Loucy (cell line): Measurements from ENCODE around the gene WFDC8.

Experiments
- H2AFZ ChIP-seq: fragments of 200-600 bp; sonication (generic); 2 replicates; pipeline ENCODE4 v1.6.0; 2016; ENCODE audit warnings: antibody characterized with exemption, mild to moderate bottlenecking, low read length, moderate library complexity
- H3F3A ChIP-seq: fragments of 200-600 bp; 2 replicates; pipeline ENCODE4 v1.6.0; 2016; ENCODE audit warnings: antibody characterized with exemption, low read depth, mild to moderate bottlenecking
- H3K27me3 ChIP-seq: fragments of 200-600 bp; sonication (generic); 2 replicates; pipeline ENCODE4 v1.6.1; 2014; ENCODE audit warnings: low read length, mild to moderate bottlenecking; ENCODE audit not compliant: insufficient read depth, poor library complexity, severe bottlenecking
- H3K36me3 ChIP-seq: fragments of 200-600 bp; sonication (generic); 2 replicates; pipeline ENCODE4 v1.6.1; 2016; ENCODE audit warnings: low read length; ENCODE audit not compliant: insufficient read depth
- H3K4me1 ChIP-seq: fragments of 200-600 bp; sonication (generic); 2 replicates; pipeline ENCODE4 v1.5.1; 2014; ENCODE audit warnings: low read length, mild to moderate bottlenecking; ENCODE audit not compliant: insufficient read depth, poor library complexity, severe bottlenecking
- H3K4me2 ChIP-seq: fragments of 200-600 bp; sonication (generic); 2 replicates; pipeline ENCODE4 v1.6.0; 2014; ENCODE audit warnings: antibody characterized with exemption, low read length, low read depth, mild to moderate bottlenecking; ENCODE audit not compliant: poor library complexity, severe bottlenecking
- H3K4me3 ChIP-seq: fragments of 200-600 bp; sonication (generic); 2 replicates; pipeline ENCODE4 v1.5.1; 2014; ENCODE audit warnings: low read length, mild to moderate bottlenecking, mixed read lengths; ENCODE audit not compliant: poor library complexity, severe bottlenecking
- H3K79me2 ChIP-seq: fragments of 200-600 bp; sonication (generic); 2 replicates; pipeline ENCODE4 v1.6.1; 2014; ENCODE audit warnings: low read length; ENCODE audit not compliant: insufficient read depth
- H3K9ac ChIP-seq: fragments of 200-600 bp; sonication (generic); 2 replicates; pipeline ENCODE4 v1.6.0; 2014; ENCODE audit warnings: mild to moderate bottlenecking, low read depth, low read length, moderate library complexity; ENCODE audit not compliant: poor library complexity, severe bottlenecking
- H3K9me2 ChIP-seq: fragments of 200-600 bp; sonication (generic); replicated peaks from 2 replicates; pipeline ENCODE4 v1.6.1; 2016; ENCODE audit warnings: low read depth, low read length, mixed read lengths
- H3K9me3 ChIP-seq: fragments of 200-600 bp; sonication (generic); 2 replicates; pipeline ENCODE4 v1.6.1; 2014; ENCODE audit warnings: mild to moderate bottlenecking, antibody characterized with exemption, low read length, low read depth; ENCODE audit not compliant: insufficient read depth
- H4K20me1 ChIP-seq: fragments of 200-600 bp; sonication (generic); 2 replicates; pipeline ENCODE4 v1.6.0; 2014; ENCODE audit warnings: antibody characterized with exemption, low read length, mild to moderate bottlenecking; ENCODE audit not compliant: insufficient read depth, poor library complexity, severe bottlenecking
- CTCF ChIP-seq: fragments of 200-600 bp; sonication (generic); conservative IDR thresholded peaks from 2 replicates; pipeline ENCODE4 v1.5.1; 2014; ENCODE audit warnings: mild to moderate bottlenecking, antibody characterized with exemption, low read length
- EZH2phosphoT487 ChIP-seq: fragments of 200-600 bp; IDR thresholded peaks from 2 replicates; pipeline ENCODE4 v1.6.1; 2018; ENCODE audit warnings: antibody characterized with exemption, mild to moderate bottlenecking, moderate library complexity, borderline replicate concordance

The WFDC8 gene

GRCh38 chr20:45545351-45545750 lies 33.7 kb downstream of the WFDC8 start:
- Histone ChIP-seq H3K9me2 (no peaks in the 10 kb centered on the region), H3K9me3 (no peaks in the 10 kb centered on the region), H3K79me2 (no peaks in the 10 kb centered on the region), H4K20me1 (no peaks in the 10 kb centered on the region), H3K4me1 (no peaks in the 10 kb centered on the region), H3K27me3 (no peaks in the 10 kb centered on the region), H3K4me2 (no peak overlapping the region), H3K4me3 (no peak overlapping the region), H2AFZ (no peak overlapping the region), H3K9ac (no peak overlapping the region), H3F3A (no peaks in the 10 kb centered on the region), H3K36me3 (no peaks in the 10 kb centered on the region)
- no peak for TF ChIP-seq EZH2phosphoT487
- no peak for TF ChIP-seq CTCF

- Histone ChIP-seq H4K20me1 (no peaks in the 10 kb centered on the region), H3K36me3 (no peaks in the 10 kb centered on the region), H3K9ac (no peak within 1 kb of the TSS), H3K9me3 (no peaks in the 10 kb centered on the region), H3K4me1 (no peaks in the 10 kb centered on the region), H3K4me2 (no peak within 1 kb of the TSS), H3K9me2 (no peaks in the 10 kb centered on the region), H3K79me2 (no peaks in the 10 kb centered on the region), H3K4me3 (no peak within 1 kb of the TSS), H3F3A (no peaks in the 10 kb centered on the region), H3K27me3 (no peaks in the 10 kb centered on the region), H2AFZ (no peak within 1 kb of the TSS)
- TF ChIP-seq CTCF (no peak), EZH2phosphoT487 (no peak)
Observed at GRCh38 chr20:45539382-45539781, 39.7 kb downstream of the WFDC8 start, which contains the start of gene WFDC6. Gene WFDC6, minus strand, starts transcription at chr20:45539482. Its CDS starts 75 bp downstream, at chr20:45539407.

GRCh38 chr20:45538209-45538799 lies 40.8 kb downstream of the WFDC8 start:
- H3K4me1 ChIP-seq, result no peaks in the 10 kb centered on the region
- no peak overlapping the region for H3K4me2 ChIP-seq
- no peaks in the 10 kb centered on the region for H3K9me2 ChIP-seq
- no peaks in the 10 kb centered on the region for H3K9me3 ChIP-seq
- no peaks in the 10 kb centered on the region for H3F3A ChIP-seq
- TF ChIP-seq CTCF (no peak; the same call in 1 of the 2 replicates), EZH2phosphoT487 (no peak)
- H4K20me1 ChIP-seq, result no peaks in the 10 kb centered on the region
- H3K4me3 ChIP-seq, result no peak overlapping the region
- no peaks in the 10 kb centered on the region for H3K79me2 ChIP-seq
- no peak overlapping the region for H2AFZ ChIP-seq
- no peak overlapping the region for H3K9ac ChIP-seq
- no peaks in the 10 kb centered on the region for H3K27me3 ChIP-seq
- no peaks in the 10 kb centered on the region for H3K36me3 ChIP-seq
